DND-41 (cell line): ENCODE measurements around the gene SYNJ1.
"Not testable (repeated sequence)": the region's sequence is repeated elsewhere in the genome, so short reads cannot be mapped to it uniquely, and the experiment has no call there.

Experiments used
- ATAC-seq: fragments of 200-7000 bp; cut with Tn5 transposase; 3 replicates; pipeline ENCODE4 v1.9.1; 2021; ENCODE audit warnings: low read depth; ENCODE audit not compliant: insufficient read depth
- DNase-seq: peaks from one replicate; pipeline ENCODE4 v3.0.0-alpha.2; 2020
- H2AFZ ChIP-seq: 2 replicates; pipeline ENCODE4 v1.6.0; 2012; ENCODE audit warnings: low read depth, low read length
- H3K27ac ChIP-seq: 2 replicates; pipeline ENCODE4 v1.5.1; 2012; ENCODE audit warnings: low read length, inconsistent platforms
- H3K27me3 ChIP-seq: fragments of 200-600 bp; sonication (generic); 2 replicates; pipeline ENCODE4 v1.6.0; 2012; ENCODE audit warnings: low read length, mild to moderate bottlenecking, inconsistent platforms; ENCODE audit not compliant: insufficient read depth, poor library complexity
- H3K36me3 ChIP-seq: 2 replicates; pipeline ENCODE4 v1.5.1; 2012; ENCODE audit warnings: low read length, inconsistent platforms; ENCODE audit not compliant: insufficient read depth
- H3K4me1 ChIP-seq: 2 replicates; pipeline ENCODE4 v1.5.1; 2012; ENCODE audit warnings: mild to moderate bottlenecking, low read length; ENCODE audit not compliant: insufficient read depth
- H3K4me2 ChIP-seq: 2 replicates; pipeline ENCODE4 v1.6.0; 2012; ENCODE audit warnings: mild to moderate bottlenecking, moderate library complexity, low read length, inconsistent platforms; ENCODE audit not compliant: insufficient read depth
- H3K4me3 ChIP-seq, 2 experiments: fragments of 200-600 bp in 1 of 2; shearing (Covaris generic) in 1 of 2; 2 replicates each; pipeline ENCODE4 v1.5.1; 2012 to 2016; ENCODE audit warnings: inconsistent platforms in 2 of 2, low read length in 2 of 2, mild to moderate bottlenecking in 2 of 2, low read depth in 1 of 2, moderate library complexity in 1 of 2
- H3K79me2 ChIP-seq: 2 replicates; pipeline ENCODE4 v1.6.0; 2012; ENCODE audit warnings: low read length, inconsistent platforms; ENCODE audit not compliant: insufficient read depth
- H3K9ac ChIP-seq: 2 replicates; pipeline ENCODE4 v1.6.0; 2012; ENCODE audit warnings: low read depth, mild to moderate bottlenecking, inconsistent platforms, low read length, moderate library complexity
- H3K9me3 ChIP-seq: 2 replicates; pipeline ENCODE4 v1.5.1; 2012; ENCODE audit warnings: low read length, moderate library complexity, mild to moderate bottlenecking, inconsistent platforms; ENCODE audit not compliant: insufficient read depth, severe bottlenecking
- H4K20me1 ChIP-seq: 2 replicates; pipeline ENCODE4 v1.6.0; 2012; ENCODE audit warnings: low read length; ENCODE audit not compliant: insufficient read depth
- EZH2 ChIP-seq: IDR thresholded peaks from 3 replicates; pipeline ENCODE4 v1.6.1; 2012; ENCODE audit warnings: borderline replicate concordance, low read depth, mild to moderate bottlenecking, moderate library complexity, low read length, inconsistent platforms; ENCODE audit not compliant: severe bottlenecking
- TF ChIP-seq, protein P1 (sequence below): IDR thresholded peaks from 2 replicates; pipeline ENCODE4 v1.5.1; 2012; ENCODE audit warnings: borderline replicate concordance, low read length, moderate library complexity, mild to moderate bottlenecking; ENCODE audit not compliant: poor library complexity, severe bottlenecking; ENCODE audit errors: extremely low read depth

Gene SYNJ1

DNA sequence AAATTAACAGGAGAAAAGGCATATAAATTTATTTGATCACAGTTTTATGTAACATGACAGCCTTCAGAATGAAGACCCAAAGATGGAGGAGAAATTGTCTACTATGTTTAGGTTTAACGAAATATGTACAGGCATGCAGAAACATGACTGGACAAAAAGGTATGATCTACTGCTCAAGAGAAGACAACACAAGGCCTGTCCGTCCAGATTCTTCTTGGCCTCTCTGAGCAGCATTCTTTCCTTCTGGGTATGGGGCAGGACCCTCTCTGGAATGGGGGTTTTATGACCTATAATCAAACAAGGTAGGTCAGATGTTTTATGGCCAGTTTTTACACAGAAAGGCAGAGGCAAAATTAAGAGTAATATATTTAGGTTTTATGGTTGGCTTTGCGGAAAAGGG lies 13.5 kb upstream of the SYNJ1 start:
- no peaks in the 10 kb centered on the region for H3K9me3 ChIP-seq
- H3K9ac ChIP-seq = no peak overlapping the region
- H3K27ac ChIP-seq = no peak overlapping the region
- H3K79me2 ChIP-seq = peaks cover 8% of the 10 kb centered on the region; the same call in 1 of the 2 replicates
- no peak overlapping the region for H3K4me3 ChIP-seq
- no peak overlapping the region for H3K4me2 ChIP-seq
- no peak overlapping the region for H2AFZ ChIP-seq
- TF ChIP-seq, protein P1, sequence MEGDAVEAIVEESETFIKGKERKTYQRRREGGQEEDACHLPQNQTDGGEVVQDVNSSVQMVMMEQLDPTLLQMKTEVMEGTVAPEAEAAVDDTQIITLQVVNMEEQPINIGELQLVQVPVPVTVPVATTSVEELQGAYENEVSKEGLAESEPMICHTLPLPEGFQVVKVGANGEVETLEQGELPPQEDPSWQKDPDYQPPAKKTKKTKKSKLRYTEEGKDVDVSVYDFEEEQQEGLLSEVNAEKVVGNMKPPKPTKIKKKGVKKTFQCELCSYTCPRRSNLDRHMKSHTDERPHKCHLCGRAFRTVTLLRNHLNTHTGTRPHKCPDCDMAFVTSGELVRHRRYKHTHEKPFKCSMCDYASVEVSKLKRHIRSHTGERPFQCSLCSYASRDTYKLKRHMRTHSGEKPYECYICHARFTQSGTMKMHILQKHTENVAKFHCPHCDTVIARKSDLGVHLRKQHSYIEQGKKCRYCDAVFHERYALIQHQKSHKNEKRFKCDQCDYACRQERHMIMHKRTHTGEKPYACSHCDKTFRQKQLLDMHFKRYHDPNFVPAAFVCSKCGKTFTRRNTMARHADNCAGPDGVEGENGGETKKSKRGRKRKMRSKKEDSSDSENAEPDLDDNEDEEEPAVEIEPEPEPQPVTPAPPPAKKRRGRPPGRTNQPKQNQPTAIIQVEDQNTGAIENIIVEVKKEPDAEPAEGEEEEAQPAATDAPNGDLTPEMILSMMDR = no peak
- no peak for TF ChIP-seq EZH2
- H4K20me1 ChIP-seq = peaks cover 7% of the 10 kb centered on the region; the same call in 1 of the 2 replicates
- no peaks in the 10 kb centered on the region for H3K4me1 ChIP-seq
- H3K27me3 ChIP-seq = no peaks in the 10 kb centered on the region
- peaks cover 100% of the 10 kb centered on the region for H3K36me3 ChIP-seq
- DNase-seq (no peak), ATAC-seq (no peak)

DNA sequence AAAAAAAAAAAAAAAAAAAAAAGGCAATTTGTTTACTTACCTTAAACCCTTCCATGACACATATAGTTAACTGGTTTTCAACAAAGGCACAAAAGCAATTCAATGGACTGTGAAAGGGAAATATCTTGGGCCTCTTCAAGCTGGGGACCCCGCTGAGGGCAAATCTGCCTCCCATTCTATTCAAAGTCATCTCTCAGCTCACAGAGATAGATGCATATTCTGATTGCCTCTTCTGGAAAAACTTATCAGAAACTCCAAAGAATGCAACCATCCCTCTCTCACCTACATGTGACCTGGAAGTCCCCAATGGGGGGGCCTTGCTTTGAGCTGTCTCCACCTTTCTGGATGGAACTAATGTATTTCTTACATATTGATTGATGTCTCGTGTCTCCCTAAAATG lies 12.1 kb upstream of the SYNJ1 start:
- no peak overlapping the region for H2AFZ ChIP-seq
- H3K9ac ChIP-seq = no peak overlapping the region
- ATAC-seq (no peak), DNase-seq (no peak)
- H4K20me1 ChIP-seq = peaks cover 6% of the 10 kb centered on the region; the same call in 1 of the 2 replicates
- H3K4me2 ChIP-seq = no peak overlapping the region
- H3K36me3 ChIP-seq = peaks cover 99% of the 10 kb centered on the region
- no peak overlapping the region for H3K4me3 ChIP-seq
- no peaks in the 10 kb centered on the region for H3K4me1 ChIP-seq
- no peaks in the 10 kb centered on the region for H3K79me2 ChIP-seq
- no peaks in the 10 kb centered on the region for H3K27me3 ChIP-seq
- no peak for TF ChIP-seq EZH2
- TF ChIP-seq, protein P1 = no peak
- H3K27ac ChIP-seq = no peak overlapping the region
- no peaks in the 10 kb centered on the region for H3K9me3 ChIP-seq

DNA sequence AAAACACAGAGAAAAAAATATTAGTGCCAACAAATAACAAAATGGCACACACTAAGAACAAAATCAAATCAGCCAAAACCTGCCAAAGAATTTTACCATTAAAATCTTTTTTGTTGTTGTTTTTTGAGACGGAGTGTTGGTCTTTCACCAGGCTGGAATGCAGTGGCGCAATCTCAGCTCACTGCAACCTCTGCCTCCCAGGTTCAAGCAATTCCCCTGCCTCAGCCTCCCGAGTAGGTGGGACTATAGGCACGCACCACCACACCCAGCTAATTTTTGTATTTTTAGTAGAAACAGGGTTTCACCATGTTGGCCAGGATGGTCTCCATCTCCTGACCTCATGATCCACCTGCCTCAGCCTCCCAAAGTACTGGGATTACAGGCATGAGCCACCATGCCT lies 8.3 kb upstream of the SYNJ1 start:
- H3K27ac ChIP-seq, H3K9ac ChIP-seq, DNase-seq, H3K79me2 ChIP-seq, H3K9me3 ChIP-seq, H2AFZ ChIP-seq, ATAC-seq, H3K4me2 ChIP-seq, H3K4me1 ChIP-seq, H3K4me3 ChIP-seq, H4K20me1 ChIP-seq, H3K27me3 ChIP-seq: not testable (repeated sequence)
- H3K36me3 ChIP-seq = peaks cover 75% of the 10 kb centered on the region

DNA sequence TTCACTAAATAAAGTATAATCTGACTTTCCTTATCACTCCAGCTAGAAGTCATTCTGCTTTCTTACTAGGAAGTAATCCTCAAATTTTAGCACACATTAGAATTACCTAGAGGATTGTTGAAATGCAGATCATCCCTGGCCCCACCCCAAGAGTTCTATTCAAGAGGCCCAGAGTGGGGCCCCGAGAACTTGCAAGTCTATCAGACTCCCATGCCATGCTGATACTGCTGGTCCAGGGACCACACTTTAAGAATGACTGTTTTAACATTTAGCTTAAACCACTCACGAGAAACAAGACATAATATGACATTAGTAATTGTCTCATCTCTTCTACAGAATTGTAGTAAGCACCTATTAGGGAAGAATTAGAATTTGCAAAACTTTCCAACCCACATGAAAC lies 7.7 kb upstream of the SYNJ1 start:
- Histone ChIP-seq H3K27ac (no peak overlapping the region), H3K79me2 (no peaks in the 10 kb centered on the region), H3K4me3 (no peak overlapping the region), H4K20me1 (peaks cover 6% of the 10 kb centered on the region; the same call in 1 of the 2 replicates), H3K4me1 (no peaks in the 10 kb centered on the region), H3K36me3 (peaks cover 69% of the 10 kb centered on the region), H3K27me3 (no peaks in the 10 kb centered on the region), H2AFZ (no peak overlapping the region), H3K9me3 (no peaks in the 10 kb centered on the region), H3K4me2 (no peak overlapping the region), H3K9ac (no peak overlapping the region)
- ATAC-seq (no peak), DNase-seq (no peak)
- no peak for TF ChIP-seq EZH2
- TF ChIP-seq, protein P1 = no peak
